Neural cell (in vitro differentiated cells): Measurements from ENCODE around the gene LONRF2. TPM values are rescaled to one million over a fixed set of nuclear protein-coding genes. Genes with fewer than 3 reads are reported as not detected.

ENCODE experiments used
- H2AFZ ChIP-seq: fragments of 200-600, 300-800 bp; sonication (generic), shearing (Covaris generic); 2 replicates; pipeline ENCODE4 v1.6.0; 2014; ENCODE audit warnings: low read depth, mild to moderate bottlenecking, antibody characterized with exemption, low read length, moderate library complexity
- H3F3A ChIP-seq: fragments of 200-600 bp; shearing (Covaris generic); 2 replicates; pipeline ENCODE4 v1.6.1; 2016; ENCODE audit warnings: mild to moderate bottlenecking, moderate library complexity, mixed read lengths, antibody characterized with exemption, low read length; ENCODE audit not compliant: insufficient read depth, poor library complexity, severe bottlenecking
- H3K27ac ChIP-seq: fragments of 200-600, 300-800 bp; sonication (generic), shearing (Covaris generic); 2 replicates; pipeline ENCODE4 v1.5.1; 2014; ENCODE audit warnings: mild to moderate bottlenecking, low read length, moderate library complexity
- H3K27me3 ChIP-seq: fragments of 300-800, 200-600 bp; sonication (generic), shearing (Covaris generic); 2 replicates; pipeline ENCODE4 v1.6.0; 2014; ENCODE audit warnings: mild to moderate bottlenecking, low read depth, low read length, moderate library complexity; ENCODE audit not compliant: insufficient read depth
- H3K36me3 ChIP-seq: fragments of 300-800, 200-600 bp; sonication (generic), shearing (Covaris generic); 2 replicates; pipeline ENCODE4 v1.5.1; 2014; ENCODE audit warnings: mild to moderate bottlenecking, antibody characterized with exemption, low read length, moderate library complexity; ENCODE audit not compliant: insufficient read depth
- H3K4me2 ChIP-seq: fragments of 300-800, 200-600 bp; sonication (generic), shearing (Covaris generic); 2 replicates; pipeline ENCODE4 v1.6.0; 2014; ENCODE audit warnings: mild to moderate bottlenecking, low read length
- H3K4me3 ChIP-seq: fragments of 300-800, 200-600 bp; sonication (generic), shearing (Covaris generic); 2 replicates; pipeline ENCODE4 v1.5.1; 2014; ENCODE audit warnings: mild to moderate bottlenecking, low read length, moderate library complexity
- H3K79me2 ChIP-seq: fragments of 200-600 bp; shearing (Covaris generic); replicated peaks from 2 replicates; pipeline ENCODE4 v1.6.0; 2014; ENCODE audit warnings: mild to moderate bottlenecking, low read length, moderate library complexity; ENCODE audit not compliant: insufficient read depth
- H3K9ac ChIP-seq: fragments of 300-800, 200-600 bp; sonication (generic), shearing (Covaris generic); 2 replicates; pipeline ENCODE4 v1.6.1; 2016; ENCODE audit warnings: mild to moderate bottlenecking, low read length, mixed read lengths
- H3K9me2 ChIP-seq: fragments of 200-600 bp; shearing (Covaris generic); 2 replicates; pipeline ENCODE4 v1.6.1; 2016; ENCODE audit warnings: mild to moderate bottlenecking, low read length, mixed read lengths; ENCODE audit not compliant: insufficient read depth
- H3K9me3 ChIP-seq: fragments of 200-600, 300-800 bp; sonication (generic), shearing (Covaris generic); 2 replicates; pipeline ENCODE4 v1.6.1; 2016; ENCODE audit warnings: mild to moderate bottlenecking, mixed run types, low read length, moderate library complexity, mixed read lengths
- H4K20me1 ChIP-seq: fragments of 200-600 bp; shearing (Covaris generic); 2 replicates; pipeline ENCODE4 v1.6.1; 2016; ENCODE audit warnings: mild to moderate bottlenecking, mixed run types; ENCODE audit not compliant: insufficient read depth
- EP300 ChIP-seq: fragments of 450-650 bp; conservative IDR thresholded peaks from 2 replicates; pipeline ENCODE4 v1.6.1; 2014; ENCODE audit warnings: antibody characterized with exemption, mild to moderate bottlenecking, moderate library complexity; ENCODE audit not compliant: poor library complexity, severe bottlenecking
- EZH2 ChIP-seq: fragments of 200-600, 300-800 bp; shearing (Covaris generic), sonication (generic); IDR thresholded peaks from 2 replicates; pipeline ENCODE4 v1.6.1; 2014; ENCODE audit warnings: antibody characterized with exemption, low read length, borderline replicate concordance, mild to moderate bottlenecking; ENCODE audit not compliant: insufficient read depth, poor library complexity, severe bottlenecking
- MXI1 ChIP-seq: fragments of 450-650 bp; conservative IDR thresholded peaks from 2 replicates; pipeline ENCODE4 v1.6.1; 2014; ENCODE audit warnings: antibody characterized with exemption, mild to moderate bottlenecking; ENCODE audit not compliant: poor library complexity, severe bottlenecking
- POLR2AphosphoS5 ChIP-seq: IDR thresholded peaks from 2 replicates; pipeline ENCODE4 v1.6.1; 2012
- RAD21 ChIP-seq: fragments of 450-650 bp; conservative IDR thresholded peaks from 2 replicates; pipeline ENCODE4 v1.6.1; 2014; ENCODE audit warnings: antibody characterized with exemption, mild to moderate bottlenecking, moderate library complexity
- SMC3 ChIP-seq: fragments of 450-650 bp; conservative IDR thresholded peaks from 2 replicates; pipeline ENCODE4 v1.6.1; 2014; ENCODE audit warnings: antibody characterized with exemption, mild to moderate bottlenecking, moderate library complexity; ENCODE audit not compliant: poor library complexity
- TAF1 ChIP-seq: IDR thresholded peaks from 2 replicates; pipeline ENCODE4 v1.6.1; 2012; ENCODE audit warnings: low read depth
- polyA plus RNA-seq: library from polyadenylated mRNA; depleted of rRNA; stranded (reverse); fragments of >200 nt; gene quantifications from 2 replicates; pipeline ENCODE4 v1.2.3, GENCODE V29; 2014
- TF ChIP-seq, protein P1 (sequence below): fragments of 450-650 bp; IDR thresholded peaks from 2 replicates; pipeline ENCODE4 v1.5.1; 2014; ENCODE audit warnings: antibody characterized with exemption, mild to moderate bottlenecking, moderate library complexity; ENCODE audit not compliant: poor library complexity, severe bottlenecking
- TF ChIP-seq, protein P2 (sequence below): IDR thresholded peaks from 2 replicates; pipeline ENCODE4 v1.6.1; 2012; ENCODE audit warnings: borderline replicate concordance

The LONRF2 gene
- polyA plus RNA-seq, 1 donor from 2014 or later: 20.7 TPM

DNA sequence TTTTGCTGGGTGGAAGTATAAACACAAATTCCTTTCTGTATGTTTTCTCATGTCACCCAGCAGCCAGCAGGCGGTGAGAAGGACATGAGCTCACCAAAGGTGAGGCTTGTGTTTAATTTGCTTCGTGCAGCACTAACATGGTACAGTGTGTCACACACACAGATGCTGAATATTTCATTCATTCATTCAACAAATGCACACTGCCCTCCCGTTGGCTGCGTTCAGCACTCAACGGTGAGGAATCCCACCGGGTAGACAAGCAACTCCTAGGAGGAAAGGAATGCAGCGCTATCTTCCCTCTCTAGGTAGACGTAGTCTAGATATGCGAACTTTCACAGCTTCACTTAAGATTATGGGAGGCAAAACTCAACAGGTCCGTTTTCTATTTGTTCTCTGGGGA lies 85.1 kb downstream of the LONRF2 start:
- no peak overlapping the region for H3K4me2 ChIP-seq
- no peaks in the 10 kb centered on the region for H4K20me1 ChIP-seq
- no peak overlapping the region for H3K4me3 ChIP-seq
- no peak overlapping the region for H3K27ac ChIP-seq
- no peaks in the 10 kb centered on the region for H3K27me3 ChIP-seq
- H3K9ac ChIP-seq: no peak overlapping the region
- no peaks in the 10 kb centered on the region for H3K79me2 ChIP-seq
- no peak overlapping the region for H2AFZ ChIP-seq
- H3K9me3 ChIP-seq: no peaks in the 10 kb centered on the region
- no peaks in the 10 kb centered on the region for H3F3A ChIP-seq
- no peaks in the 10 kb centered on the region for H3K36me3 ChIP-seq
- no peaks in the 10 kb centered on the region for H3K9me2 ChIP-seq
- TF ChIP-seq, protein P1, sequence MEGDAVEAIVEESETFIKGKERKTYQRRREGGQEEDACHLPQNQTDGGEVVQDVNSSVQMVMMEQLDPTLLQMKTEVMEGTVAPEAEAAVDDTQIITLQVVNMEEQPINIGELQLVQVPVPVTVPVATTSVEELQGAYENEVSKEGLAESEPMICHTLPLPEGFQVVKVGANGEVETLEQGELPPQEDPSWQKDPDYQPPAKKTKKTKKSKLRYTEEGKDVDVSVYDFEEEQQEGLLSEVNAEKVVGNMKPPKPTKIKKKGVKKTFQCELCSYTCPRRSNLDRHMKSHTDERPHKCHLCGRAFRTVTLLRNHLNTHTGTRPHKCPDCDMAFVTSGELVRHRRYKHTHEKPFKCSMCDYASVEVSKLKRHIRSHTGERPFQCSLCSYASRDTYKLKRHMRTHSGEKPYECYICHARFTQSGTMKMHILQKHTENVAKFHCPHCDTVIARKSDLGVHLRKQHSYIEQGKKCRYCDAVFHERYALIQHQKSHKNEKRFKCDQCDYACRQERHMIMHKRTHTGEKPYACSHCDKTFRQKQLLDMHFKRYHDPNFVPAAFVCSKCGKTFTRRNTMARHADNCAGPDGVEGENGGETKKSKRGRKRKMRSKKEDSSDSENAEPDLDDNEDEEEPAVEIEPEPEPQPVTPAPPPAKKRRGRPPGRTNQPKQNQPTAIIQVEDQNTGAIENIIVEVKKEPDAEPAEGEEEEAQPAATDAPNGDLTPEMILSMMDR: no peak
- TF ChIP-seq EZH2 (no peak), EP300 (no peak), POLR2AphosphoS5 (no peak), TAF1 (no peak), SMC3 (no peak), RAD21 (no peak), MXI1 (no peak)
- TF ChIP-seq, protein P2, sequence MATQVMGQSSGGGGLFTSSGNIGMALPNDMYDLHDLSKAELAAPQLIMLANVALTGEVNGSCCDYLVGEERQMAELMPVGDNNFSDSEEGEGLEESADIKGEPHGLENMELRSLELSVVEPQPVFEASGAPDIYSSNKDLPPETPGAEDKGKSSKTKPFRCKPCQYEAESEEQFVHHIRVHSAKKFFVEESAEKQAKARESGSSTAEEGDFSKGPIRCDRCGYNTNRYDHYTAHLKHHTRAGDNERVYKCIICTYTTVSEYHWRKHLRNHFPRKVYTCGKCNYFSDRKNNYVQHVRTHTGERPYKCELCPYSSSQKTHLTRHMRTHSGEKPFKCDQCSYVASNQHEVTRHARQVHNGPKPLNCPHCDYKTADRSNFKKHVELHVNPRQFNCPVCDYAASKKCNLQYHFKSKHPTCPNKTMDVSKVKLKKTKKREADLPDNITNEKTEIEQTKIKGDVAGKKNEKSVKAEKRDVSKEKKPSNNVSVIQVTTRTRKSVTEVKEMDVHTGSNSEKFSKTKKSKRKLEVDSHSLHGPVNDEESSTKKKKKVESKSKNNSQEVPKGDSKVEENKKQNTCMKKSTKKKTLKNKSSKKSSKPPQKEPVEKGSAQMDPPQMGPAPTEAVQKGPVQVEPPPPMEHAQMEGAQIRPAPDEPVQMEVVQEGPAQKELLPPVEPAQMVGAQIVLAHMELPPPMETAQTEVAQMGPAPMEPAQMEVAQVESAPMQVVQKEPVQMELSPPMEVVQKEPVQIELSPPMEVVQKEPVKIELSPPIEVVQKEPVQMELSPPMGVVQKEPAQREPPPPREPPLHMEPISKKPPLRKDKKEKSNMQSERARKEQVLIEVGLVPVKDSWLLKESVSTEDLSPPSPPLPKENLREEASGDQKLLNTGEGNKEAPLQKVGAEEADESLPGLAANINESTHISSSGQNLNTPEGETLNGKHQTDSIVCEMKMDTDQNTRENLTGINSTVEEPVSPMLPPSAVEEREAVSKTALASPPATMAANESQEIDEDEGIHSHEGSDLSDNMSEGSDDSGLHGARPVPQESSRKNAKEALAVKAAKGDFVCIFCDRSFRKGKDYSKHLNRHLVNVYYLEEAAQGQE: no peak

DNA sequence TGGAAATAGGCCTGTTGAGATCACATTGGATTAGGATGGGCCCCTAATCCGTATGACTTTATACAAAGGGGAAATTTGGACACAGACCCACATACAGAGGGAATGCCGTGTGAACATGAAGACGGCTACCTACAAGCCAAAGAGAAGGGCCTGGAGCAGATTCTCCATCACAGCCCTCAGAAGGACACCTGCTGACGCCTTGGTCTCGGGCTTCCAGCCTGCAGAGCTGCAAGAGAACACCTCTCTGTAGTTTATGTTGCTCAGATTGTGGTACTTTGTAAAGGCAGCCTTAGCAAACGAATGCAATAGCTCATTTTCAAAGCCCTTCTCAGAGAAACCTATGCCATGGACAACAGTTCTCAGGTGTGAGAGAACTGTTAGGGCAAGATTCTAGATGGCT lies 86.1 kb downstream of the LONRF2 start:
- no peaks in the 10 kb centered on the region for H3K27me3 ChIP-seq

More for the DNA sequence above, 86.1 kb downstream of the LONRF2 start:
- Histone ChIP-seq H3K79me2 (no peaks in the 10 kb centered on the region), H4K20me1 (no peaks in the 10 kb centered on the region), H3K27ac (no peak overlapping the region), H3K9me2 (no peaks in the 10 kb centered on the region), H3K4me3 (no peak overlapping the region), H2AFZ (no peak overlapping the region), H3F3A (no peaks in the 10 kb centered on the region), H3K9me3 (no peaks in the 10 kb centered on the region), H3K4me2 (no peak overlapping the region), H3K9ac (no peak overlapping the region), H3K36me3 (no peaks in the 10 kb centered on the region)
- TF ChIP-seq POLR2AphosphoS5 (no peak), EP300 (no peak), TAF1 (no peak), EZH2 (no peak)
- TF ChIP-seq, protein P1: no peak
